GM10248 (cell line): Measurements from ENCODE around the gene LSAMP.
"Not testable (repeated sequence)": the region's sequence is repeated elsewhere in the genome, so short reads cannot be mapped to it uniquely, and the experiment has no call there.

Experiments
- CTCF ChIA-PET: fragments of 300-600 bp; sonication (Branson Sonifier 250); formaldehyde crosslinking; extraction: SDS; loops from one replicate; lab custom pipeline; 2021; ENCODE audit warnings: antibody characterized with exemption; lab: Yijun Ruan, JAX
- POLR2A ChIA-PET: fragments of 350-650 bp; sonication (Branson Sonifier 250); formaldehyde crosslinking; extraction: SDS; loops from one replicate; lab custom pipeline; 2020; ENCODE audit warnings: antibody characterized with exemption; lab: Yijun Ruan, JAX
- DNase-seq: peaks from one replicate; pipeline ENCODE4 v3.0.0; 2012; ENCODE audit errors: extremely low spot score
- CTCF ChIP-seq: IDR thresholded peaks from 2 replicates; pipeline ENCODE4 v1.5.1; 2012; ENCODE audit warnings: mild to moderate bottlenecking, low read depth; ENCODE audit errors: extremely low read depth, missing control alignments, control extremely low read depth

Gene LSAMP

GRCh38 chr3:115853104-115853503 is 592.2 kb downstream of the LSAMP start:
- ChIA-PET CTCF (no interaction called here), POLR2A (no interaction called here)
- no peak for TF ChIP-seq CTCF
- DNase-seq = no peak

- ChIA-PET POLR2A (no interaction called here), CTCF (interaction anchor here (1.4 kb wide), 1 partner anchor 16 kb away, joined by 5 read pairs; no protein-coding TSS in a partner anchor)
- TF ChIP-seq CTCF = no peak
- DNase-seq = no peak
Measured at GRCh38 chr3:115852278-115852677, 593.0 kb downstream of the LSAMP start.

GRCh38 chr3:115851571-115851970 is 593.7 kb downstream of the LSAMP start:
- ChIA-PET POLR2A (no interaction called here), CTCF (interaction anchor here (1.4 kb wide), 1 partner anchor 15 kb away, joined by 5 read pairs; no protein-coding TSS in a partner anchor)
- DNase-seq = no peak
- no peak for TF ChIP-seq CTCF

GRCh38 chr3:115848641-115849040 is 596.6 kb downstream of the LSAMP start:
- DNase-seq = no peak
- POLR2A ChIA-PET = no interaction called here
- CTCF ChIA-PET = interaction anchor here (0.9 to 2.1 kb wide), 4 partner anchors 9 to 49 kb away, joined by 3 to 10 read pairs (median 6); no protein-coding TSS in a partner anchor
- no peak for TF ChIP-seq CTCF

GRCh38 chr3:115845986-115846385 is 599.3 kb downstream of the LSAMP start:
- TF ChIP-seq CTCF = no peak
- POLR2A ChIA-PET = no interaction called here
- CTCF ChIA-PET = interaction anchor here (1.0 to 5.3 kb wide), 3 partner anchors 11 to 25 kb away, joined by 3 to 38 read pairs (median 3); no protein-coding TSS in a partner anchor
- DNase-seq = no peak

- DNase-seq, POLR2A ChIA-PET: not testable (repeated sequence)
- CTCF ChIA-PET = interaction anchor here (1.0 to 5.3 kb wide), 2 partner anchors 12 to 13 kb away, joined by 3 to 38 read pairs; no protein-coding TSS in a partner anchor
Measured at GRCh38 chr3:115844729-115845128, 600.6 kb downstream of the LSAMP start.

- no peak for DNase-seq
- ChIA-PET POLR2A (no interaction called here), CTCF (interaction anchor here (1.0 to 5.3 kb wide), 4 partner anchors 11 to 23 kb away, joined by 3 to 38 read pairs (median 4); no protein-coding TSS in a partner anchor)
- no peak for TF ChIP-seq CTCF
Measured at GRCh38 chr3:115843206-115843605, 602.1 kb downstream of the LSAMP start.
